ENCODE measurements around the gene CCDC91. TPM values are rescaled to one million over a fixed set of nuclear protein-coding genes. Genes with fewer than 3 reads are reported as not detected.

CCDC91 gene
- total RNA-seq, 2 experiments from 2014 or later: 52.9 to 55.3 TPM

DNA sequence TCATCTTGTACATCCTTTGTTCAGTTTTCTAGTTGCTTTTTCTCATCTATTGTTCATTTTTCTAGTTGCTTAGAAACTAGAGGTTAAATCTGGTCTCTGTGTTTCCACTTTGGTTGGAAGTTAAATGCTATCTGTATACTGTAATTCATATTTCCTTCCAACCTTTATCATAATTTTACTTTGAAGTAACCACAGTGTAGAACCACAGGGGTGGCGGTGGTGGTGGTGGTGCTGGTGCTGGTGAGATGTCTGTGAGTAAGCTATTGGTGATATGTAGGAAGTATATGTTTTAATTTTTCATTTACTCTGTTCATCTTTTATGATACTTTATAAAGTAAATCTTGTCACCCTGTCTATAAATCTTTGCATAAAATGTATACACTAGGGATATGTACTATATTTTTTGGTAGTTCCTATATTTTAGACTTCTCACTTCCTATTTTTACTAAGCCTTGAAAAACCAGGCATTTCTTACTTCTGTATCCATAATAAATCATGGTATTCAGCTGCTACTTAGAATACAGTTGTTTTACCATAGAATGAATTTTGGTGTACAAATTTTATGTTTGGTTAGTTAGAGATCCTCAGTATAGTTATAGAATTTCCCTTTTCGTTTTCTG is 31.9 kb downstream of the CCDC91 start:
- CTCF ChIA-PET: interaction anchor here (1.7 kb wide), 1 partner anchor 31 kb away, joined by 6 read pairs; no protein-coding TSS in a partner anchor
- TF ChIP-seq, protein P1, sequence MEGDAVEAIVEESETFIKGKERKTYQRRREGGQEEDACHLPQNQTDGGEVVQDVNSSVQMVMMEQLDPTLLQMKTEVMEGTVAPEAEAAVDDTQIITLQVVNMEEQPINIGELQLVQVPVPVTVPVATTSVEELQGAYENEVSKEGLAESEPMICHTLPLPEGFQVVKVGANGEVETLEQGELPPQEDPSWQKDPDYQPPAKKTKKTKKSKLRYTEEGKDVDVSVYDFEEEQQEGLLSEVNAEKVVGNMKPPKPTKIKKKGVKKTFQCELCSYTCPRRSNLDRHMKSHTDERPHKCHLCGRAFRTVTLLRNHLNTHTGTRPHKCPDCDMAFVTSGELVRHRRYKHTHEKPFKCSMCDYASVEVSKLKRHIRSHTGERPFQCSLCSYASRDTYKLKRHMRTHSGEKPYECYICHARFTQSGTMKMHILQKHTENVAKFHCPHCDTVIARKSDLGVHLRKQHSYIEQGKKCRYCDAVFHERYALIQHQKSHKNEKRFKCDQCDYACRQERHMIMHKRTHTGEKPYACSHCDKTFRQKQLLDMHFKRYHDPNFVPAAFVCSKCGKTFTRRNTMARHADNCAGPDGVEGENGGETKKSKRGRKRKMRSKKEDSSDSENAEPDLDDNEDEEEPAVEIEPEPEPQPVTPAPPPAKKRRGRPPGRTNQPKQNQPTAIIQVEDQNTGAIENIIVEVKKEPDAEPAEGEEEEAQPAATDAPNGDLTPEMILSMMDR (IDR thresholded peaks at IDR 0.05): no peak
- Histone ChIP-seq H3K27me3 (ENCODE audit: control insufficient read depth in 1 of 2, insufficient read depth in 2 of 2, low read length in 2 of 2) (no peaks in the 10 kb centered on the region), H3K36me3 (ENCODE audit: insufficient read depth, low read length) (peaks cover 4% of the 10 kb centered on the region), H3K9me3 (ENCODE audit: control insufficient read depth in 1 of 2, insufficient read depth in 1 of 2, low read length in 2 of 2) (peaks cover 0 to 5% of the 10 kb centered on the region in 2 experiments), H3K4me3 (ENCODE audit: low read length) (no peak overlapping the region), H3K27ac (ENCODE audit: low read depth in 1 of 2, low read length in 2 of 2) (no peak overlapping the region), H3K4me1 (ENCODE audit: insufficient read depth, low read length) (peaks cover 9% of the 10 kb centered on the region)
- Mint-ChIP-seq H3K36me3 (ENCODE audit: low read depth) (peaks cover 25% of the 10 kb centered on the region), H3K27me3 (no peaks in the 10 kb centered on the region), H3K27ac (peak overlapping the region; percentile 54), H3K4me3 (peak overlapping the region; percentile 17), H3K9me3 (peaks cover 6% of the 10 kb centered on the region), H3K4me1 (ENCODE audit: low read depth) (peaks cover 59% of the 10 kb centered on the region)
- ATAC-seq (ENCODE audit: poor library complexity) (peak; percentile 65), DNase-seq (peak; percentile 12 to 70 (median 48))
- intact Hi-C loops (cut with DNase I, micrococcal nuclease): loop anchor here in 1 of 2 experiments (5.0 kb wide), 1 partner anchor 40 kb away; no protein-coding TSS in a partner anchor
- POLR2A ChIA-PET: interaction anchor here (1.4 to 3.5 kb wide), 2 partner anchors 30 to 31 kb away, joined by 4 to 31 read pairs; partner anchors contain the start of gene CCDC91

- H3K4me3 ChIP-seq (ENCODE audit: low read length): no peak overlapping the region
- no peak overlapping the region for H3K27ac ChIP-seq (ENCODE audit: low read depth in 1 of 2, low read length in 2 of 2)
- H3K27me3 Mint-ChIP-seq: no peaks in the 10 kb centered on the region
- intact Hi-C loops (cut with DNase I, micrococcal nuclease): loop anchor here in 1 of 2 experiments (5.0 kb wide), 1 partner anchor 39 kb away; no protein-coding TSS in a partner anchor
- no peaks in the 10 kb centered on the region for H3K27me3 ChIP-seq (ENCODE audit: control insufficient read depth in 1 of 2, insufficient read depth in 2 of 2, low read length in 2 of 2)
- peaks cover 59% of the 10 kb centered on the region for H3K4me1 Mint-ChIP-seq (ENCODE audit: low read depth)
- peaks cover 0 to 5% of the 10 kb centered on the region in 2 experiments for H3K9me3 ChIP-seq (ENCODE audit: control insufficient read depth in 1 of 2, insufficient read depth in 1 of 2, low read length in 2 of 2)
- DNase-seq (peak in 3 of 14 experiments; percentile 32 to 48 (median 41)), ATAC-seq (ENCODE audit: poor library complexity) (peak; percentile 79)
- peak overlapping the region; percentile 79 for H3K4me3 Mint-ChIP-seq
- TF ChIP-seq, protein P1 (IDR thresholded peaks at IDR 0.05): no peak
- CTCF ChIA-PET: interaction anchor here (1.7 kb wide), 1 partner anchor 32 kb away, joined by 6 read pairs; no protein-coding TSS in a partner anchor
- peaks cover 25% of the 10 kb centered on the region for H3K36me3 Mint-ChIP-seq (ENCODE audit: low read depth)
- peaks cover 4% of the 10 kb centered on the region for H3K36me3 ChIP-seq (ENCODE audit: insufficient read depth, low read length)
- H3K9me3 Mint-ChIP-seq: peaks cover 6% of the 10 kb centered on the region
- H3K4me1 ChIP-seq (ENCODE audit: insufficient read depth, low read length): peaks cover 9% of the 10 kb centered on the region
- POLR2A ChIA-PET: interaction anchor here (0.8 to 3.5 kb wide), 3 partner anchors 9 to 31 kb away, joined by 3 to 31 read pairs (median 3); partner anchors contain the start of gene CCDC91
- H3K27ac Mint-ChIP-seq: peak overlapping the region; percentile 54
Observed at GRCh38 chr12:28223025-28223554, 32.8 kb downstream of the CCDC91 start.

DNA sequence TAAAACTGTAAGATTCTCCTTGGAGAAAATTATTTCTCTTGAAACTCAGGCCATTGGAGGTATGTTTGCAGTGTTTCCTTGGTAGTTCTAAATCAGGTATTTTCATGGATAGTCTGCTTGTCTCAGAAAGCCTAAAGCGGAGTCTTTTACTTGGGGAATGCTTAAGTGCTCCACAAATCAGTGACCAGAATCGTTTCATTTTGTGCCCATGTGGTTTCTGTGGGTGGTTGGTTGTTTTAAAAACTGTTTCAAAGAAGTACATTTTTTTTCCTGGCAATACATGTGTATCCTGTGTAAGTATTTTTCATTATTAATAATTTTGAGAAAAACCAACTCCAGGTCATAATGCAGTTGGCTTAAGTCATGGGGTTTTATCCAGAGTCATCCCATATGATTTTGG is 33.6 kb downstream of the CCDC91 start:
- Histone ChIP-seq H3K4me1 (ENCODE audit: insufficient read depth, low read length) (peaks cover 9% of the 10 kb centered on the region), H3K9me3 (ENCODE audit: control insufficient read depth in 1 of 2, insufficient read depth in 1 of 2, low read length in 2 of 2) (peaks cover 0 to 5% of the 10 kb centered on the region in 2 experiments), H3K27ac (ENCODE audit: low read depth in 1 of 2, low read length in 2 of 2) (no peak overlapping the region), H3K4me3 (ENCODE audit: low read length) (no peak overlapping the region), H3K27me3 (ENCODE audit: control insufficient read depth in 1 of 2, insufficient read depth in 2 of 2, low read length in 2 of 2) (no peaks in the 10 kb centered on the region), H3K36me3 (ENCODE audit: insufficient read depth, low read length) (peaks cover 4% of the 10 kb centered on the region)
- ATAC-seq (ENCODE audit: poor library complexity): no peak
- peak overlapping the region; percentile 54 for H3K27ac Mint-ChIP-seq
- ChIA-PET POLR2A (interaction anchor here (1.0 to 3.5 kb wide), 2 partner anchors 25 to 32 kb away, joined by 3 to 31 read pairs; partner anchors contain the start of gene CCDC91), CTCF (no interaction called here)
- intact Hi-C loops (cut with DNase I, micrococcal nuclease): loop anchor here in 1 of 2 experiments (5.0 kb wide), 1 partner anchor 38 kb away; no protein-coding TSS in a partner anchor
- peaks cover 60% of the 10 kb centered on the region for H3K4me1 Mint-ChIP-seq (ENCODE audit: low read depth)
- H3K27me3 Mint-ChIP-seq: no peaks in the 10 kb centered on the region
- peaks cover 24% of the 10 kb centered on the region for H3K36me3 Mint-ChIP-seq (ENCODE audit: low read depth)
- peak overlapping the region; percentile 21 for H3K4me3 Mint-ChIP-seq
- DNase-seq: no peak
- TF ChIP-seq, protein P1 (IDR thresholded peaks at IDR 0.05): no peak
- H3K9me3 Mint-ChIP-seq: peaks cover 4% of the 10 kb centered on the region
